Measurements from ENCODE around the gene RPL37A. TPM values are rescaled to one million over a fixed set of nuclear protein-coding genes. Genes with fewer than 3 reads are reported as not detected.

The RPL37A gene
- total RNA-seq, 1 donor from 2014 or later = 1,730 TPM

DNA sequence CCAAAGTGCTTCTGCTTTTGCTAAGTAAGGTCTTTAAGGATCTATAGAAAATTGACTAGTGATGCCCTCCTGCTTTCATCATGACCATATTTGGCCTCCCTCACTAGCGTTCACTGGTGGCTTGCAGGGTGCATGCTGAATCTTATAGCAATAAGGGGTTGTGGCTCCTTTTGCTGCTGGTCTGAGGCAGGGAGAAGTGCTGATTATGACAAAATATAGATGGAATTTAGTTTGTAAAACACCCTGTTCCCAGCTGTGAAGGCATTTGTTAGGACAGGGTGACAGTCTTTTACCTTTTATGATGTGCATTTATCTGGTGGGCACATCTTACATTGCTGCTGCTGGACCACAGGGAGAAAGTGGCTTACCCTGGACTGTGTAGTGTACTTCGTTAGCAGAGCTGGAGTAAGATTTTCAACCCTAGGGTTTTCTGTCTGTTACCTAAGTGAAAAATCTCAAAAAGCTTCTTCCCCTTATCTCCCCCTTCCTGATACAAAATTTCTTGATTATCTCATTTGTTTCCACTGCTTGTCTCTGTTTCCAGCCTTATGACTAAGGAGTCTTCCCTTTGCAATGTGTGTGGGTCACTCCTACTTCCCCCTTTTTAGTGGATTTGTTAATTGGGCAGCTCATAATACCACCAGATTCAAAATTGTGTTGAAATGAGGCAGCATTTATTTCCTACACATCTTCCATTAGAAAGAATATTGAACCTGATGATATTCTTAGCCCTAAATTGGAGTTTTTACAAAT, 21.2 kb upstream of the RPL37A start:
- Histone ChIP-seq H3K27me3 (no peaks in the 10 kb centered on the region), H3K36me3 (no peaks in the 10 kb centered on the region), H3F3A (ENCODE audit: low read depth) (peaks cover 2% of the 10 kb centered on the region), H2AFZ (replicated peaks) (no peak overlapping the region), H3K9me3 (ENCODE audit: low read depth) (no peaks in the 10 kb centered on the region), H4K20me1 (ENCODE audit: low read depth) (no peaks in the 10 kb centered on the region), H3K9ac (no peak overlapping the region), H3K79me2 (ENCODE audit: low read depth) (no peaks in the 10 kb centered on the region), H3K4me3 (no peak overlapping the region), H3K4me1 (no peaks in the 10 kb centered on the region), H3K4me2 (no peak overlapping the region), H3K27ac (no peak overlapping the region)
- no peaks in the 10 kb centered on the region for H3K27me3 Mint-ChIP-seq (ENCODE audit: insufficient read depth, low read depth)
- no peak overlapping the region for H3K27ac Mint-ChIP-seq
- H3K4me3 Mint-ChIP-seq = no peak overlapping the region
- DNase-seq (ENCODE audit: low spot score) = no peak
- H3K4me1 Mint-ChIP-seq = peaks cover 2% of the 10 kb centered on the region
- no peaks in the 10 kb centered on the region for H3K9me3 Mint-ChIP-seq
- TF ChIP-seq EZH2phosphoT487 (IDR thresholded peaks at IDR 0.05) (no peak), EZH2 (IDR thresholded peaks at IDR 0.05) (no peak)
- TF ChIP-seq, protein P1, sequence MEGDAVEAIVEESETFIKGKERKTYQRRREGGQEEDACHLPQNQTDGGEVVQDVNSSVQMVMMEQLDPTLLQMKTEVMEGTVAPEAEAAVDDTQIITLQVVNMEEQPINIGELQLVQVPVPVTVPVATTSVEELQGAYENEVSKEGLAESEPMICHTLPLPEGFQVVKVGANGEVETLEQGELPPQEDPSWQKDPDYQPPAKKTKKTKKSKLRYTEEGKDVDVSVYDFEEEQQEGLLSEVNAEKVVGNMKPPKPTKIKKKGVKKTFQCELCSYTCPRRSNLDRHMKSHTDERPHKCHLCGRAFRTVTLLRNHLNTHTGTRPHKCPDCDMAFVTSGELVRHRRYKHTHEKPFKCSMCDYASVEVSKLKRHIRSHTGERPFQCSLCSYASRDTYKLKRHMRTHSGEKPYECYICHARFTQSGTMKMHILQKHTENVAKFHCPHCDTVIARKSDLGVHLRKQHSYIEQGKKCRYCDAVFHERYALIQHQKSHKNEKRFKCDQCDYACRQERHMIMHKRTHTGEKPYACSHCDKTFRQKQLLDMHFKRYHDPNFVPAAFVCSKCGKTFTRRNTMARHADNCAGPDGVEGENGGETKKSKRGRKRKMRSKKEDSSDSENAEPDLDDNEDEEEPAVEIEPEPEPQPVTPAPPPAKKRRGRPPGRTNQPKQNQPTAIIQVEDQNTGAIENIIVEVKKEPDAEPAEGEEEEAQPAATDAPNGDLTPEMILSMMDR (IDR thresholded peaks at IDR 0.05) = no peak
- peaks cover 21% of the 10 kb centered on the region for H3K36me3 Mint-ChIP-seq

DNA sequence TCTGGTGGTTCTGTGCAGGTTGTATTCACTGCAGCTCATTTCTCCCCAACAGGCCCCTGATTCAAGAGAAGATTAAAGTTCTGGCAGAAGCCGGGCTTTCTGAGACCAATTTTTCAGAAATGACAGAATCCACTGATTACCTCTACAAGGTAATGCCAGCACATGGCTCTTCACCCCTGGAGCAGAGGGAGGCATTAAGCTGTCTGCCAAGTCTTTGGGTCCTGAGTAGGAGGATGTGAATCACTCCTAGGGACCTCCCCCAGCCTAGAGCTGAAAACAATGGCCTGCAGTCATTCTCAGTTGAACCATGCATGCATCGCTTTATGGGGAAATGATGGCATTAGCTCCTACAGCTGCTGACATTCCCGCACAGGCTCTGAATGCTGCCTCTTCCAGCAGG, 20.5 kb upstream of the RPL37A start:
- H2AFZ ChIP-seq (replicated peaks) = no peak overlapping the region
- H3K4me1 Mint-ChIP-seq = peaks cover 2% of the 10 kb centered on the region
- no peaks in the 10 kb centered on the region for H3K27me3 ChIP-seq
- no peaks in the 10 kb centered on the region for H3K4me1 ChIP-seq
- no peak overlapping the region for H3K4me2 ChIP-seq
- no peak overlapping the region for H3K27ac ChIP-seq
- H3K9ac ChIP-seq = no peak overlapping the region
- no peaks in the 10 kb centered on the region for H3K79me2 ChIP-seq (ENCODE audit: low read depth)
- no peaks in the 10 kb centered on the region for H3K9me3 Mint-ChIP-seq
- H3K4me3 ChIP-seq = no peak overlapping the region
- no peaks in the 10 kb centered on the region for H3K9me3 ChIP-seq (ENCODE audit: low read depth)
- TF ChIP-seq, protein P1 (IDR thresholded peaks at IDR 0.05) = no peak
- no peak for TF ChIP-seq EZH2 (IDR thresholded peaks at IDR 0.05)
- no peak for TF ChIP-seq EZH2phosphoT487 (IDR thresholded peaks at IDR 0.05)
- H4K20me1 ChIP-seq (ENCODE audit: low read depth) = no peaks in the 10 kb centered on the region
- H3K4me3 Mint-ChIP-seq = no peak overlapping the region
- H3K27ac Mint-ChIP-seq = no peak overlapping the region
- H3K36me3 Mint-ChIP-seq = peaks cover 27% of the 10 kb centered on the region
- H3K36me3 ChIP-seq = no peaks in the 10 kb centered on the region
- no peaks in the 10 kb centered on the region for H3K27me3 Mint-ChIP-seq (ENCODE audit: insufficient read depth, low read depth)
- peaks cover 4% of the 10 kb centered on the region for H3F3A ChIP-seq (ENCODE audit: low read depth)
- no peak for DNase-seq (ENCODE audit: low spot score)

DNA sequence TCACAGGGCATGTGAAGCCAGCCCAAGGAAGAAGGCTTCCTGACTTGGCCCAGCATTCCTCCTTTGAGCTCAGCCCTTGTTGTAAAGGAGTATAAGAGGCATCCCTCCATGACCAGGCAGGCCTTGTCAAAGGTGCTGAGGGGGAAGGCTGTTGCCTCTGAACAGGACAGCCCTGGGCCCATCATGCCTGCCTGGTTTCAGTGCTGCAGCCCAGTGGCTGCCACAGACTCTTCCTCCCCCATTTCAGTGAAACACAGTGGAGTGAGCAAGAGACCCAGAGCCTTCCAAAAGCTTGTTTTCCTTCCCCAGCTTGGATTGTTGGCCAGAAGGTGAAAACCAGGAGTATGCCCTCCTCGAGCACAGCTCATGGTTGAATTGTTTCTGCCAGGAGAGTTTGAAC, 19.9 kb upstream of the RPL37A start:
- Mint-ChIP-seq H3K9me3 (no peaks in the 10 kb centered on the region), H3K4me1 (peaks cover 2% of the 10 kb centered on the region), H3K36me3 (peaks cover 27% of the 10 kb centered on the region), H3K27me3 (ENCODE audit: insufficient read depth, low read depth) (no peaks in the 10 kb centered on the region), H3K4me3 (no peak overlapping the region), H3K27ac (no peak overlapping the region)
- Histone ChIP-seq H3K4me2 (no peak overlapping the region), H3F3A (ENCODE audit: low read depth) (peaks cover 4% of the 10 kb centered on the region), H3K9me3 (ENCODE audit: low read depth) (no peaks in the 10 kb centered on the region), H3K36me3 (no peaks in the 10 kb centered on the region), H3K9ac (no peak overlapping the region), H3K79me2 (ENCODE audit: low read depth) (no peaks in the 10 kb centered on the region), H3K27me3 (no peaks in the 10 kb centered on the region), H3K4me1 (no peaks in the 10 kb centered on the region), H3K27ac (no peak overlapping the region), H3K4me3 (no peak overlapping the region), H2AFZ (replicated peaks) (no peak overlapping the region), H4K20me1 (ENCODE audit: low read depth) (no peaks in the 10 kb centered on the region)
- no peak for DNase-seq (ENCODE audit: low spot score)
- TF ChIP-seq, protein P1 (IDR thresholded peaks at IDR 0.05) = no peak
- no peak for TF ChIP-seq EZH2 (IDR thresholded peaks at IDR 0.05)
- TF ChIP-seq EZH2phosphoT487 (IDR thresholded peaks at IDR 0.05) = no peak
